ENCODE data around the gene RUSF1.

DNA sequence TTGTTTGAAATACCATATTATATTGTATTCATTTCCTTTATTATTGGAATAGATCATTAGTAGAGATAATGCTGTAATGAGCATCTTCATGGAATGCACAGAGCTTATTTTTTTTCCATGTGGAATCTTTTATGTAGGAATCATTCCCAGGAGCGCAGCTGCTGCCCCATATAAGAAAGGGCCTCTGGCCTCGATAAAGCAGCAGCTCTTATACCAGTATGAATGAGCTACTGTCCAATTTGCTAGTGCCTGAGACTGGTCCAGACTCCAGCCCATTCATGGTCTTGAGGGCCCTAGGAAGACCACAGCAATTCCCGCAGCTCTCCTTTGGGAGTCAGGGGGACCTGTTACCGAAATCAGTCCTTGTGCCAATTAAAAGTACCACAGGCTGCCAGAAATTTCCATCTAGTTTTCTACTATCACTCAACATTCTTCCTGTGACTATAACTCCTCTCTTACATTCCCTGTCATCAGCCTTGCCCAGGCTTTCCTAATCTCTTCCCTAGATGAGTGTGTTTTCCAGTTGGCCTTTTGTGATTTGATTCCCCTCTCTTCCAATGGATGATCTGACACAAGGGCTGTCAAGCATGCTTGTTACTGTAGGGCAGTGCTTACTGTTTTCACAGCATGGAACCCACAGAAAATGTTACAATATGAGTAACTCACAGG, 67.5 kb downstream of the RUSF1 start:
- TF ChIP-seq FOXM1 (IDR thresholded peaks at IDR 0.05; ENCODE audit: borderline replicate concordance) (no peak), BHLHE40 (IDR thresholded peaks at IDR 0.05; ENCODE audit: borderline replicate concordance) (no peak), SP1 (IDR thresholded peaks at IDR 0.05) (no peak), FOXK2 (IDR thresholded peaks at IDR 0.05) (no peak), FOXA1 (IDR thresholded peaks at IDR 0.05) (no peak), SUZ12 (IDR thresholded peaks at IDR 0.05) (no peak), TARDBP (IDR thresholded peaks at IDR 0.05) (no peak), ARNT (IDR thresholded peaks at IDR 0.05) (no peak), PKNOX1 (IDR thresholded peaks at IDR 0.05) (no peak), HDGF (IDR thresholded peaks at IDR 0.05; ENCODE audit: borderline replicate concordance) (no peak), ELF4 (IDR thresholded peaks at IDR 0.05) (no peak), NFRKB (IDR thresholded peaks at IDR 0.05) (no peak), ZNF384 (IDR thresholded peaks at IDR 0.05) (no peak), LEF1 (IDR thresholded peaks at IDR 0.05; ENCODE audit: borderline replicate concordance) (no peak)

Data from HEK293T (cell line).